NCI-H2171 (cell line): ENCODE measurements around the gene ARHGEF19.

Experiments
- DNase-seq: peaks from one replicate; lab custom pipeline; 2025; lab: John Stamatoyannopoulos, UW

Gene ARHGEF19

DNA sequence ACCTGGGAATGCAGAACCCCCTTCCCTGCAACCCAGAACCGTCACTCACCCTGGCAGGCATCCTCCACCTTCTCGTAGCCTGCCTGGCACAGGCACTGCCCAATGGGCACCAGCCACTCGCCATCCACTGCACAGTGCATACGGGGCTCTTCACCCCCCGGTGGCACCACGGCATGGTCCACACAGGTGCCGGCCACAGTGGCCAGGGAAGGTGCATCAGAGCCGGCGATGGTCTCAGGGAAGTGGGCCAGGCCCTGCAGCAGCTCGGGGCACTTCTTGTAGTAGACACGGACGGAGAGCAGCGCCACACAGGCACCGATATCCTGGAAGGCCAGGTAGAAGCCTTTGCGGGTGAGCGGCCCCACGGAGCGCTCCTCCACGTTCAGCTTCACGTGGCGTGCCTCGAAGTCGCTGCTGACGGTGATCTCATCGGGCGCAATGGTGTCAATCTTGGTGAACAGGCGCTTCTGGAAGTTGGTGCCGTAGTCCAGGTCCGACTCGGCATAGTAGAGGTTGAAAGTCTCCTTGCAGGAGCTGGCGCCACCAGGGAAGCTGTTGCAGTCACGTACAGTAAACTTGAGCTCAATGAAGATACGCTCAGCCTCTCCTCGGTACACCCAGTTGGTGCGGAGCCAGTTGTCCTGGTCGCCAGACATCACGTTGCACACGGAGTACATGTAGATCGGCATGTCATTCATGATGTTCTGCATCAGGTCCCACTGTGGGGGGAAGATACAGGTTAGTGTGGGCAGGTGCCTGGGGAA, 63.9 kb downstream of the ARHGEF19 start:
- DNase-seq, result no peak
